ENCODE results near the gene SEZ6L.

Gene SEZ6L

DNA sequence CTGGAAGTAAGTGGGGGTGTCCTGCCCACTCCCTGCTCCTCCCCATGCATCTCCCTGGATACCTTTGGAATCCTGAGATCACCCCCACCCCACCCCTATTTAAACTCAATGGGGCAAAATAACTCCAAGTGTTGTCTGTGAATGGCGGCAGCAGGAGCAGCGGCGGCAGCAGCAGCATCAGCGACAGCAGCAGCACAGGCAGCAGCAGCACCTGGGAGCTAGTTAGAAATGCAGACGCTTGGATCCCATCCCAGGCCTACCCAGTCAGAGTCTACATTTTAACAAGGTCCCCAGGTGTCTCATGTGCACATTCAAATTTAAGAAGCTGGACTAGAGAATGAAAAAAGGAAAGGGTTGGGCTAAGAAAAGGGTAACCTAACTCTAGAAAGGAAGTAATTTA is 82.6 kb downstream of the SEZ6L start:
- DNase-seq, result no peak

DNA sequence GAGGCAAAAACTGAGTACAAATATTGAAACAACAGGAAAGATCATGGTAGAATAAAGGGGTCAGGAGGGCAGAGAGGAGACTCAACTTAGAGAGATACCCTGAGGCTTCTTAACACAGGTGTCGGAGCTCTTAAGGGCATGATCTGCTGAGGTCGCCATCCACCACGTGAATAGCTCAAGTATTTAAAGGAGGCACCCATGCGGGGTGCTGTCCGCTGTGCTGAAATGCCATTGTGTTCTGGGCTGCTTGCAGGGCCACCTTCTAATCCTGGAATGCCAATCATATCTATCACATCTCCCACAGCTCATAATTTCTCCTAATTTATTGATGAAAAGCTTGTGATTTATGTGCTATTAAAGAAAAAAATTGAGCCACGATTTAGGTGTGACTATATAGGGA is 90.2 kb downstream of the SEZ6L start:
- no peak for DNase-seq

- no peak for DNase-seq
These were observed 94.9 kb downstream of the SEZ6L start for GRCh38 chr22:26264162-26264561.

DNA sequence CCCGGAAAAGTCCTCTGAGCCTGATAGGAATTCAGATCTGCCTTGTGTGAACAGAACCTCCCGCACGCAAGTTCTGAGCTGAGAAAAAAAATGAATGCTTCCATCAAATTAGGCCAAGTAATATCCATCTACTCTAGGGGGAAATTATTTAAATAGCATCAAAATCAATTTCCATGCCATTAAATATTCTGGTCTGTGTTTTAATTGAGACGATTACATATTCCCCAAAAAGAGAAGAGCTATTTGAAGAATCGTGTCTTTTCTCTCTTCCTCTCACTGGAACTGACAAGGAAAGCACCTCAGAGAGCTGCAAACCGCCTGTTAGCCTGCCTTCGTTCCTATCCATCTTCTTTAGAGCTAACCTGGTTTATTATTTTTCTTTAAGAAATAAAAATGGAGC is 96.0 kb downstream of the SEZ6L start:
- no peak for DNase-seq

- DNase-seq, result no peak
These were observed 96.6 kb downstream of the SEZ6L start for GRCh38 chr22:26265909-26266308.

GRCh38 chr22:26267856-26268255 is 98.6 kb downstream of the SEZ6L start:
- DNase-seq, result no peak

DNA sequence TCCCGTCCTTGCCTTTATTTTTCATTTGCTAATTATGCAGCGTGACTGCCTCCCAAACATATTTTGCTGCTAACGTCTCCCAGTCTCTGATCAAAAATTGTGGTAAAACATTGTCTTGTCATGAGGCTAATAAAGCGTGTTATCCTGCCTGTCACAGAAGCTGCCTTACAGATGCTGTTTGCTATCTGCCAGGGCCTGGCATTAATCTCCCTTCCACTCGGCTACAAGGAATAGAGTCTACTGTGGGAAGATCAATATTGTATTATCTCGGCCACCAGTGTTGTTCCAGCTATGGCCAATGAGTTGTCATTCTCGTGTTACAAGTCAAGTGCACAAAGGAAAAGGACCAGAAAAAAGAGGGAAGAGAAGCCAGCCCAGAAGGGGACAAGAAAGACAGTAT is 100.3 kb downstream of the SEZ6L start:
- no peak for DNase-seq

DNA sequence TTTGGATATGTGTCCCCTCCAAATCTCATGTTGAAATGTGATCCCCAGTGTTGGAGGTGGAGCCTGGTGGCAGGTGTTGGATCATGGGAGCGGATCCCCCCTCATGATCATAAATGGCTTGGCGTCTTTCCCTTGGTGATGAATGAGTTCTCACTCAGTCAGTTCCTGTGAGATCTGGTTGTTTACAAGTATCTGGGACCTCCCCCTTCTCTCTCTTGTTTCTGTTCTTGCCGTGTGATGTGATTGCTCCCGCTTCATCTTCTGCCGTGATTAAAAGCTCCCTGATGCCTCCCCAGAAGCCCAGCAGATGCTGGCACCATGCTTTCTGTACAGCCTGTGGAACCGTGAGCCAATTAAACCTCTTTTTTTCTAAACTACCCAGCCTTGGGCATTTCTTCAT is 102.2 kb downstream of the SEZ6L start:
- no peak for DNase-seq

DNA sequence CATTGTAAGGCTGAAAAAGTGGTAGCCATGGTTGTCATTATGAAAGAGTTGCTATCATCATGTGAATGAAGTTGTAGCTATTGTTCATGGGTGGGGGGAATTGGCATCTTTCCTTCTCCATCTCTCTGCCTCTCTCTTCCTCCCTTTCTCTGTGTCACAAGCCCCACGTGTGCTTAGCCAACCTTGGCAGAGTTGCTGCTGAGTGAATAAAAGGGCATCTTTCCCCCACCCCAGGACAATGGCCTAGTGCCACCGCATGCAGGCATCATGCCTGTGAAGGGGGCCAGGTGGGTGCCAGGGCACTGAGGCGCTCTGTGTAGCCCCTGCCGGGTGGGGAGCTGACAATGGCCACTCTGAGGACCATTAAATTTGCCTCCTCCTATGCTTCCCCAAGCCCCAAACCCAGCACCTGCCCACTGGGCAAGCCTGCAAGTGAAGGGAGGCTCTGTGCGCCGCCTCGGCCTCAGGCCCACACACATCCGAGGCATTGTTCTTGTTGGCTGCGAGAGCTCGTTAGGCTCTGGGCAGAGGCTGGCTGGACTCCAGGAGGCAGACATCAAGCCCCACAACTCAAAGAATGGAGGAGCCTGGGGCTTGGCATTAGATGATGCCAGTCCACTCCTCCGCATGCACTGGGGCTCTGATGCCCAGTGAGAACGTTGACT is 103.9 kb downstream of the SEZ6L start:
- no peak for DNase-seq

DNA sequence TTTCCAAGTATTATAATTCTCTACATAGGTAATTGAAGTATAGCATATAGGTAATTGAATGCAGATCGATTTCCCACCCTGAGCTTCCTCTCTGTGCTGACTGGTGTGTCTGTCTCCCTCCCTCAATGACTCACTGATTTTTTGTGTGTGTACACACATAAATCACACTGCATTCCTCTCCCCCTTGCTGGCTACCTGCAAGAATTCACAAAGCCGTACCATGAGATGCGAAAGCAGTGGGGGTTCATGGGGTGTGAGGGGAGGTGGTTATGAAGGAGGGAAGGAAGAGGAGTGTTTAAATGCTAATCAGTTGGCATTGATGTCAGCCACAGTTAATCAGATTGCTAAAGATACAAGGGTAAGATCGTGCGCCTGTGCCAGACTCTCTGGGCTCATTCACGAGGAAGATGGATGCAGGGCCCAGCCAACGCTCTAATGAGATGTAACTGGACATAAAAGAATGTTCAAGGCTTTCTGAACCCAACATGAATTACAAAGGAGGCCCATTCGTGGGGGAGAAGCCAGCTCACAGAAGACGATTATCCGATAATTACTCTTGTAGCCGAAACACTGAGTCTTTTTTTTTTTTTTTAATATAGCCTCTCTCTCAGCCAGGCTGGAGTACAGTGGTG is 107.4 kb downstream of the SEZ6L start:
- no peak for DNase-seq

- no peak for DNase-seq
These were observed 112.7 kb downstream of the SEZ6L start for GRCh38 chr22:26281941-26282340.

GRCh38 chr22:26283330-26283729 is 114.1 kb downstream of the SEZ6L start:
- DNase-seq, result no peak

- DNase-seq, result no peak
These were observed 116.4 kb downstream of the SEZ6L start for GRCh38 chr22:26285632-26286031.

DNA sequence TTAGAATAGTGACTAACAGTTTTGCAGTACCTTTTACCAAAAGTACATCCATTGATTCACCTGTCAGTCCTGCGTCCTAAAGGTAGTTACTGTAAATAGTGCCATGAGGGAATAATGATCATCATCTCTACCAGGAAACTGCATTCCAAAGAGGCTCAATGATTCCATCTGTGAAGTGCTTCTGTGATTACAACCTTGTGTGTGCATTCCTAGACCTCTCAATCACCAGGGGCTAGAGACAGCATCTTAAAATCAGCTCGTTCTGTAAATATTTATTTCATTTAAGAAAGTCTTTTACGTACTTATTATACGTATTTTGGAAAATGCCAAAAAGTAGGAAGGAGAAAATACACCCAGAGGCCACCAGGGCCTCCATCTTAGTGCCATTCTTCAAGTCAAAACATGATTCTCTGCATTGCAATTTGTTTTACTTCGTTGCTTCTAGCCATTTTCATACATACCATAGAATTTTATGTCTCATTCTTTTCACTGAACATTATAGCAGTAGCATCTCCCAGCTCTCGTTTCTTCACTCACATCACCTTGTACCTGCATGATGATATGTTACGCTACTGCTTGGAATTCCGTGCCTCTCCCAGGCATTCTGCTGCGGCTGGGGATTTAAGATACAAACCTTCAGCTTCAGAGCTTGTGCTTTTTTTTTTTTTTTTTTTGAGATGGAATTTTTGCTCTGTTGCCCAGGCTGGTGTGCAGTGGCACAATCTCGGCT is 117.0 kb downstream of the SEZ6L start:
- DNase-seq, result no peak

GRCh38 chr22:26287382-26288225 is 118.3 kb downstream of the SEZ6L start:
- no peak for DNase-seq

DNA sequence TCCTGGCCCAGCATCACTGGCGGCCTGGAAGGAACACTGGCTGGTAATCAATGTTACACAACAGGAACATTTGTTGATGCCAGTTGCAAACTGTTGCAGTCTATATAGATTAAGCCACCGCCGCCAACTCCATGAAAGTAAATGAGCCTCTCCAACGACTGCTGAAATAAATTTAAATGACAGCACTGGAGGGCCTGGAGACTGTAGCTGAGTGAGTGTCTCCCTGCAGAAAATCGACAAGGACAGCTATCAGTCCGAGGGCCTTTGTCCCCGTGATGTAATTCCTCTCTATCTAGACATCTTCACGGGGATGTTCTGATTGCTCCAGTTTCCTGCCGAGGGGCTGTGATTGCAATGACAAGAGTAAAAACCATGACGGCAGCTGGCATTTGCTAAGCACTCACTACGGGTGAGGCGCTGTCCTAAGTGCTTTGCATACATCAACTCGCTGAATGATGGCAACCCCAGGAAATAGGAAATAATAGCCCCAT is 120.4 kb downstream of the SEZ6L start:
- no peak for DNase-seq

DNA sequence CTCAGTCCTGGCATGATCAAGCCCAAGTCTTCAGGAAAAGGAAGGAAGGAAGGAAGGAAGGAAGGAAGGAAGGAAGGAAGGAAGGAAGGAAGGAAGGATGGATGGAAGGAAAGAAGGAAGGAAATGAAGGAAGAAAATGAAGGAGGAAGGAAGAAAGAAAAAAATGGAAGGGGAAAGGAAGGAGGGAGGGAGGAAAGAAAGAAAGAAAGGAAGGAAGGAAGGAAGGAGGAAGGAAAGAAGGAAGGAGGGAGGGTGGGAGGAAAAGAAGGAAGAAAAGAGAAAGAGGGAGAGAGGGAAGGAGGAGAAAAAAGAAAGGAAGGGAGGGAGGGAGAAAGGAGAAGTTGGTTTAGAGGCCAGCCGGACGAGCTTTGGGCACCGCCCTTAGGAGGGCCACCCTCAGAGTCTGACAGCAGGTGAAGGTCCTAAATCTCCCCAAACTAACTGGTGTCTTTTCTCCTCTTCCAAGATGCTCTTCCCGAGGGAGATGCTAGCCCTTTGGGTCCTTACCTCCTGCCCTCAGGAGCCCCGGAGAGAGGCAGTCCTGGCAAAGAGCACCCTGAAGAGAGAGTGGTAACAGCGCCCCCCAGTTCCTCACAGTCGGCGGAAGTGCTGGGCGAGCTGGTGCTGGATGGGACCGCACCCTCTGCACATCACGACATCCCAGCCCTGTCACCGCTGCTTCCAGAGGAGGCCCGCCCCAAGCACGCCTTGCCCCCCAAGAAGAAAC is 122.8 kb downstream of the SEZ6L start:
- DNase-seq, result no peak

DNA sequence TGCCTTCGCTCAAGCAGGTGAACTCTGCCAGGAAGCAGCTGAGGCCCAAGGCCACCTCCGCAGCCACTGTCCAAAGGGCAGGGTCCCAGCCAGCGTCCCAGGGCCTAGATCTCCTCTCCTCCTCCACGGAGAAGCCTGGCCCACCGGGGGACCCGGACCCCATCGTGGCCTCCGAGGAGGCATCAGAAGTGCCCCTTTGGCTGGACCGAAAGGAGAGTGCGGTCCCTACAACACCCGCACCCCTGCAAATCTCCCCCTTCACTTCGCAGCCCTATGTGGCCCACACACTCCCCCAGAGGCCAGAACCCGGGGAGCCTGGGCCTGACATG is 123.4 kb downstream of the SEZ6L start:
- no peak for DNase-seq

DNA sequence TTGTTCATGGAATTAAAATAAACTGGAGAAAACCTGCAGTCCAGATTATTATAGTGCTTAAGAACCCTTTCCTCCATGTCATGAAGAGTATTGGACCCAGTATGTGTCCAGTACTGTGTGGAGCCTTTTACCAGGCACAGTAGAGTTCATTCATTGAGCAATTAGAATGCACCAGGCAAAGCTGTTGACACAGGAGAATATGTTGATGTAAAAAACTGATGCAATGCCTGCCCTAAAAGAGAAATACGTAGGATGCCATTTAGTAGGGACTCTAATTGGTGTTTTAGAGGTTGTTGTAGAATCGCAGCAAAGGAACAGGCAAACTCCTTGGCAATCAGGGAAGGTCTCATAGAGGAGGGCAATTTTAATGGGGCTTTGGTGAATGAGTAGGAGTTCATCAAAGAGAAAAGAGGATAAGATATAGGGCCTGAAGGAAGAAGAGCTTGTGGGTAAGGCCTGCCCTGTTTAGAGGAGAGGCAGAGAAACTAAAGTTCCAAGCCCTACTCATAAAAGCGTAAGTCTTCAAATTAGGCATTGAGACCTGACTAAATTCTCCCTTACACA is 126.4 kb downstream of the SEZ6L start:
- no peak for DNase-seq

DNA sequence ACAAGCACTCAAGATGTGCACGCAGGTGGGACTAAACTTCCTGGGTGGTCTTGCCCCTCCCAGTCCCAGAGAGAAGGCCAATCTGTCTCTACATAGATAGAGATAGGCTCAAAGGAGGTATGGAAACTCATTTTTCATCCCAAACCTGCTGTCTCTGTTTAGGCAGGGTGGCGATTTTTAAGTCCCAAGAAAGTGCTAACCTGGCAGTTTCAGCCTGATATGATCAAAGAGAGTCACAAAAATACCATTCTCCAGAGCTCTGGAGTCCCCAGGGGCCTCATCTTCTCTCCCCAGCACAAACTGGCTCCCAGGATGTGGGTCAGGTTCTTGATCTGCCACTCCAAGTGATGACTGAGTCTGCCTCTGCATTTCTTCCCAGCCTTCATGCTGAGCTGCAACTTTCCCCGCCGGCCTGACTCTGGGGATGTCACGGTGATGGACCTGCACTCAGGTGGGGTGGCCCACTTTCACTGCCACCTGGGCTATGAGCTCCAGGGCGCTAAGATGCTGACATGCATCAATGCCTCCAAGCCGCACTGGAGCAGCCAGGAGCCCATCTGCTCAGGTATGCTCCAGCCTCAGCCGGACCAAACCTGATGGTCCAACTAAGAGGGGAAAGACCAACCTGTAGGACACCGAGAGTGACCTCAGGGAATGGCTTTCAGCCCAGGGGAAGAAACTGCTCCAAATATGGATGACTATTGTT is 129.5 kb downstream of the SEZ6L start:
- no peak for DNase-seq

- no peak for DNase-seq
These were observed 133.5 kb downstream of the SEZ6L start for GRCh38 chr22:26302726-26303125.

DNA sequence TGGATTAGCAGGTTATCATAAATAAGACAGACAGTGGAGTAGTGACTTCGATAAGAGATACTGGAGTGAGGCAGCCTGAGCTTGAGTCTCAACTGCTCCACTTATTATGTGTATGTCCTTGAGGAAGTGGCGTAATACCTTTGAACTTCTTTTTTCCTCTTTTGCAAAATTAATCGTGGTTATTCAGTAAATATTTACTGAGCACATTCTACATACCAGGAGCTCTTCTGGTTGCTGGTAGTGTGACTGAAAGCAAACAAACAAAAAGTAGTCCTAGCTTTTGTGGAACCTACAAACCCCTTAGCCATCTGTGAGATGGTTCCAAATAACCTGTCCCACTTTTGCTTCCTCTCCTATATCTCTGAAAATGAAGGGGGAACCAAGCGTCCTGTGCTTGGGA is 134.2 kb downstream of the SEZ6L start:
- no peak for DNase-seq

All from activated CD4-positive, CD25-positive, alpha-beta regulatory T cell treated with anti-CD3 and anti-CD28 coated beads, Interleukin-2, amount 50 U/mL, for 72 hours (primary cell).